Sigmoid colon (tissue), 7 donors: ENCODE measurements around the gene UCHL3. TPM values are rescaled to one million over a fixed set of nuclear protein-coding genes. Genes with fewer than 3 reads are reported as not detected.
"Not testable (repeated sequence)": the region's sequence is repeated elsewhere in the genome, so short reads cannot be mapped to it uniquely, and the experiment has no call there.

Source experiments
- DNase-seq: peaks from one replicate; pipeline ENCODE4 v3.0.0-alpha.2; 2019
- H3K27ac ChIP-seq, 4 donors: fragments of 200-600 bp; sonication (generic); one replicate each; pipeline ENCODE4 v1.5.1; 2016 to 2019; ENCODE audit warnings: mild to moderate bottlenecking in 1 of 4
- H3K27me3 ChIP-seq, 3 donors: fragments of 200-600 bp; sonication (generic); one replicate each; pipeline ENCODE4 v1.5.1; 2019; ENCODE audit warnings: mild to moderate bottlenecking in 1 of 3
- H3K36me3 ChIP-seq, 4 donors: fragments of 200-600 bp; sonication (generic); one replicate each; pipeline ENCODE4 v1.5.1; 2016 to 2019
- H3K4me1 ChIP-seq, 4 donors: fragments of 200-600 bp; sonication (generic); one replicate each; pipeline ENCODE4 v1.5.1; 2017 to 2019
- H3K4me3 ChIP-seq, 4 donors: fragments of 200-600 bp; sonication (generic); one replicate each; pipeline ENCODE4 v1.5.1; 2017 to 2019; ENCODE audit warnings: mild to moderate bottlenecking in 2 of 4, moderate library complexity in 1 of 4
- H3K9me3 ChIP-seq, 4 donors: fragments of 200-600 bp in 3 of 4; sonication (generic) in 3 of 4; one replicate each; pipeline versions ENCODE4 v1.5.1 to v1.6.1; 2013 to 2019
- CTCF ChIP-seq, 4 experiments: fragments of 450-650 bp in 3 of 4; fragments of 200-600 bp in 1 of 4; IDR thresholded peaks; one replicate each; pipeline ENCODE4 v1.5.1; 2016 to 2019; ENCODE audit warnings: antibody characterized with exemption in 4 of 4, mild to moderate bottlenecking in 3 of 4, moderate library complexity in 2 of 4
- EP300 ChIP-seq, 4 donors: sonication (generic); formaldehyde crosslinking; IDR thresholded peaks; one replicate each; pipeline ENCODE4 v1.6.1; 2017; ENCODE audit warnings: antibody characterized with exemption in 4 of 4
- POLR2A ChIP-seq, 2 donors: fragments of 450-650 bp; IDR thresholded peaks; one replicate each; pipeline ENCODE4 v1.6.1; 2016; ENCODE audit warnings: antibody characterized with exemption in 2 of 2, mild to moderate bottlenecking in 2 of 2, moderate library complexity in 2 of 2
- POLR2AphosphoS5 ChIP-seq, 4 donors: sonication (generic); formaldehyde crosslinking; IDR thresholded peaks; one replicate each; pipeline ENCODE4 v1.6.1; 2017; ENCODE audit warnings: antibody characterized with exemption in 4 of 4
- WGBS, 2 donors: extraction: QIAGEN DNeasy Blood & Tissue Kit; methylation state at CpG; one replicate each; pipeline ENCODE4 v1.1.7; 2013; 5-methylcytosine and 5-hydroxymethylcytosine counted together
- intact Hi-C: fragments of 100-400 bp; cut with DNase I; formaldehyde crosslinking; loops from one replicate; pipeline ENCODE4 v1.15.1; 2023
- polyA plus RNA-seq, 3 donors: library from polyadenylated mRNA; stranded (reverse); fragments of 200-250 nt; gene quantifications; one replicate each; pipeline ENCODE4 v1.2.3, GENCODE V29; 2013
- total RNA-seq, 4 donors: library from RNA; depleted of rRNA; stranded (reverse); fragments of >200 nt; gene quantifications; one replicate each; pipeline ENCODE4 v1.1.0, GENCODE V29; 2016
- donor health status: healthy with polysubstance abuse.
- donor health status: Bipolar disorder and iron deficiency.
- donor health status: healthy.

Gene UCHL3
- total and polyA plus RNA-seq, 7 donors, result 25.0 to 64.0 (median 41.5) TPM

- Histone ChIP-seq H3K36me3 (no peaks in the 10 kb centered on the region), H3K27me3 (no peaks in the 10 kb centered on the region), H3K9me3 (no peaks in the 10 kb centered on the region), H3K4me1 (peaks cover 0 to 10% (median 5%) of the 10 kb centered on the region in 4 donors), H3K27ac (no peak overlapping the region), H3K4me3 (no peak overlapping the region)
- no peak for DNase-seq
- intact Hi-C loops, result no loop called here
- TF ChIP-seq CTCF (IDR thresholded peaks at IDR 0.05), result no peak
- peak in 1 of 4 donors; percentile 40 for TF ChIP-seq POLR2AphosphoS5 (IDR thresholded peaks at IDR 0.05)
- 86 to 87% methylated on average over 10 of the region's 10 CpGs for WGBS, 2 donors
Observed at GRCh38 chr13:75544681-75545330, 4.8 kb upstream of the UCHL3 start.

DNA sequence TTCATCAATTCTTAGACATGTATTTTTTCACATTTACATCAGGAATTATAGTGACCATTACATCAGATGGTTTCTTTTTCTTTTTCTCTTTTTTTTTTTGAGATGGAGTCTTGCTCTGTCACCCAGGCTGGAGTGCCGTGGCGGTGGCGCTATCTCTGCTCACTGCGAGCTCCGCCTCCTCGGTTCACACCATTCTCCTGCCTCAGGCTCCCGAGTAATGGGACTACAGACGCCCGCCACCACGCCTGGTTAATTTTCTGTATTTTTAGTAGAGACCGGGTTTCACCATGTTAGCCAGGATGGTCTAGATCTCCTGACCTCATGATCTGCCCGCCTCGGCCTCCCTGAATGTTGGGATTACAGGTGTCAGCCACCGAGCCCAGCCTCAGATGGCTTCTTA, 4.2 kb upstream of the UCHL3 start:
- WGBS, 2 donors, result 88% methylated on average over 14 of the region's 14 CpGs
- H3K9me3 ChIP-seq, H3K4me3 ChIP-seq, DNase-seq, intact Hi-C loops, H3K27ac ChIP-seq, H3K27me3 ChIP-seq, H3K36me3 ChIP-seq: not testable (repeated sequence)
- H3K4me1 ChIP-seq, result peaks cover 0 to 15% (median 9%) of the 10 kb centered on the region in 4 donors

- WGBS, 2 donors, result 93 to 96% methylated on average over 3 of the region's 3 CpGs
- H3K27ac ChIP-seq, result no peak overlapping the region
- intact Hi-C loops, result loop anchor here (2.0 kb wide), 1 partner anchor 175 kb away; no protein-coding TSS in a partner anchor
Observed at GRCh38 chr13:75547917-75548316, 1.7 kb upstream of the UCHL3 start.

GRCh38 chr13:75550159-75550567, 572 bp downstream of the UCHL3 start:
- Histone ChIP-seq H3K4me3 (peak overlapping the region; percentile 77 to 95 (median 85)), H3K9me3 (no peaks in the 10 kb centered on the region), H3K27me3 (no peaks in the 10 kb centered on the region), H3K4me1 (peaks cover 0 to 18% (median 16%) of the 10 kb centered on the region in 4 donors), H3K27ac (peak overlapping the region; percentile 72 to 79 (median 76)), H3K36me3 (peaks cover 0 to 4% (median 0%) of the 10 kb centered on the region in 4 donors)
- WGBS, 2 donors, result 1 to 2% methylated on average over 10 of the region's 10 CpGs
- no peak for DNase-seq
- no peak for TF ChIP-seq CTCF (IDR thresholded peaks at IDR 0.05)
- no peak for TF ChIP-seq EP300 (IDR thresholded peaks at IDR 0.05)
- no peak for TF ChIP-seq POLR2AphosphoS5 (IDR thresholded peaks at IDR 0.05)
- no peak for TF ChIP-seq POLR2A (IDR thresholded peaks at IDR 0.05)
- intact Hi-C loops, result no loop called here

More at GRCh38 chr13:75547917-75548316, 1.7 kb upstream of the UCHL3 start:
- no peaks in the 10 kb centered on the region for H3K27me3 ChIP-seq
- H3K4me1 ChIP-seq, result peaks cover 0 to 20% (median 16%) of the 10 kb centered on the region in 4 donors
- DNase-seq, result no peak
- no peaks in the 10 kb centered on the region for H3K9me3 ChIP-seq
- no peaks in the 10 kb centered on the region for H3K36me3 ChIP-seq
- no peak overlapping the region for H3K4me3 ChIP-seq
- TF ChIP-seq EP300 (IDR thresholded peaks at IDR 0.05) (no peak), CTCF (IDR thresholded peaks at IDR 0.05) (no peak), POLR2AphosphoS5 (IDR thresholded peaks at IDR 0.05) (no peak), POLR2A (IDR thresholded peaks at IDR 0.05) (no peak)

DNA sequence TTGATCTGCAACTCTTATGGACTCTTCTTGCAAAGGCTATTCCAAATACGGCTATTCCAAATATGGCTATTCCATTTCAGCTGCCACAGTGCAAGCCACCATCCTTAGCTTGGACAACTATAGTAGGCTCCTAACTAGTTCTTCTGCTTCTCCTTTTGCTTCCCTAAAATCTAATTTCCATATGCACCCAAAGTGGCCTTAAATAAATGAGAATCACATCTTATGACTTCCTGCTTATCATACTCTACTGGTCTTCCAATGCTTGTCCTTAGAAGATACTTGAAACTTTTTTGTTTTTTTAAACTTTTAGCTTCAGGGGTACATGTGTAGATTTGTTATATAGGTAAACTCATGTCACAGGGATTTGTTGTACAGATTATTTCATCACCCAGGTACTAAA, 4.9 kb downstream of the UCHL3 start:
- Histone ChIP-seq H3K9me3 (no peaks in the 10 kb centered on the region), H3K27ac (no peak overlapping the region), H3K4me3 (no peak overlapping the region), H3K36me3 (peaks cover 0 to 4% (median 0%) of the 10 kb centered on the region in 4 donors), H3K4me1 (peaks cover 0 to 24% (median 15%) of the 10 kb centered on the region in 4 donors), H3K27me3 (no peaks in the 10 kb centered on the region)
- TF ChIP-seq POLR2AphosphoS5 (IDR thresholded peaks at IDR 0.05) (no peak), EP300 (IDR thresholded peaks at IDR 0.05) (no peak), CTCF (IDR thresholded peaks at IDR 0.05) (no peak)
- intact Hi-C loops, result no loop called here
- DNase-seq, result no peak
- WGBS, 2 donors, result 92 to 93% methylated on average over 1 of the region's 1 CpG
